HG02588 (cell line): ENCODE results near the gene TRIM54.
"Not testable (repeated sequence)": the region's sequence is repeated elsewhere in the genome, so short reads cannot be mapped to it uniquely, and the experiment has no call there.

ENCODE experiments used
- ATAC-seq: cut with Tn5 transposase; IDR thresholded peaks from one replicate; pipeline ENCODE4 v1.9.1; 2021; ENCODE audit warnings: mild to moderate bottlenecking, moderate library complexity; ENCODE audit not compliant: unreplicated experiment

The TRIM54 gene

GRCh38 chr2:27309651-27310050 is 27.4 kb downstream of the TRIM54 start:
- no peak for ATAC-seq

GRCh38 chr2:27312152-27312551 is 29.9 kb downstream of the TRIM54 start:
- ATAC-seq, result no peak

GRCh38 chr2:27313882-27314645 is 31.8 kb downstream of the TRIM54 start:
- ATAC-seq, result no peak

- ATAC-seq, result no peak
Measured at GRCh38 chr2:27314709-27315108, 32.5 kb downstream of the TRIM54 start.

GRCh38 chr2:27315122-27315521 is 32.9 kb downstream of the TRIM54 start:
- no peak for ATAC-seq

GRCh38 chr2:27316655-27317412 is 34.6 kb downstream of the TRIM54 start:
- ATAC-seq, result no peak

- ATAC-seq, result not testable (repeated sequence)
Measured at GRCh38 chr2:27319839-27320238, 37.6 kb downstream of the TRIM54 start.

- ATAC-seq, result no peak
Measured at GRCh38 chr2:27320958-27321543, 38.8 kb downstream of the TRIM54 start.

GRCh38 chr2:27322301-27322765 is 40.1 kb downstream of the TRIM54 start:
- no peak for ATAC-seq

GRCh38 chr2:27322766-27323595 is 40.8 kb downstream of the TRIM54 start, which contains the start of gene MPV17:
Gene MPV17, minus strand, starts transcription at chr2:27323097. Its CDS starts 580 bp downstream, at chr2:27322517.
- ATAC-seq, result peak; percentile 86

- no peak for ATAC-seq
Measured at GRCh38 chr2:27323596-27324285, 41.5 kb downstream of the TRIM54 start.

- no peak for ATAC-seq
Measured at GRCh38 chr2:27324720-27325119, 42.5 kb downstream of the TRIM54 start.

- no peak for ATAC-seq
Measured at GRCh38 chr2:27335311-27335710, 53.1 kb downstream of the TRIM54 start.

GRCh38 chr2:27336173-27336572 is 53.9 kb downstream of the TRIM54 start:
- ATAC-seq, result no peak

- no peak for ATAC-seq
Measured at GRCh38 chr2:27347641-27348040, 65.4 kb downstream of the TRIM54 start.

GRCh38 chr2:27350106-27350693 is 68.0 kb downstream of the TRIM54 start:
- no peak for ATAC-seq

- no peak for ATAC-seq
Measured at GRCh38 chr2:27351802-27352598, 69.8 kb downstream of the TRIM54 start.

GRCh38 chr2:27353386-27353761 is 71.1 kb downstream of the TRIM54 start:
- ATAC-seq, result not testable (repeated sequence)
